H1 (cell line): Measurements from ENCODE around the gene TEKTIP1. TPM values are rescaled to one million over a fixed set of nuclear protein-coding genes. Genes with fewer than 3 reads are reported as not detected.

ENCODE experiments used
- CTCF ChIA-PET: fragments of 300-600 bp; sonication (Branson Sonifier 250); formaldehyde crosslinking; loops from one replicate; lab custom pipeline; 2021; ENCODE audit not compliant: partially characterized antibody; lab: Charles Lee
- POLR2A ChIA-PET: fragments of 300-600 bp; sonication (Branson Sonifier 250); formaldehyde crosslinking; loops from one replicate; lab custom pipeline; 2021; ENCODE audit warnings: inconsistent platforms; ENCODE audit not compliant: partially characterized antibody; lab: Charles Lee
- DNase-seq, 2 experiments: peaks; one replicate each; pipeline versions ENCODE4 v3.0.0 to v3.0.0-alpha.2; 2010 to 2022; ENCODE audit warnings: low spot score in 2 of 2, low read depth in 1 of 2, mixed read lengths in 1 of 2
- FAIRE-seq: peaks from 2 replicates; lab custom pipeline; 2011; peaks lifted over from hg19 to GRCh38; lab: Jason Lieb, UNC
- H2AFZ ChIP-seq: 2 replicates; pipeline ENCODE4 v1.8.1; 2012; ENCODE audit warnings: low read length, inconsistent platforms
- H2AK5ac ChIP-seq: 2 replicates; pipeline ENCODE4 v1.6.1; 2013; ENCODE audit warnings: low read depth, low read length
- H2BK120ac ChIP-seq: replicated peaks from 2 replicates; pipeline ENCODE3; 2013; ENCODE audit warnings: low read depth, low read length, inconsistent platforms
- H2BK12ac ChIP-seq: 2 replicates; pipeline ENCODE4 v1.6.1; 2013; ENCODE audit warnings: low read depth, low read length
- H2BK15ac ChIP-seq: 2 replicates; pipeline ENCODE4 v1.6.1; 2013; ENCODE audit warnings: low read length
- H2BK20ac ChIP-seq: 2 replicates; pipeline ENCODE4 v1.6.1; 2013; ENCODE audit warnings: low read length
- H2BK5ac ChIP-seq: 2 replicates; pipeline ENCODE4 v1.6.1; 2013; ENCODE audit warnings: low read depth, low read length
- H3K14ac ChIP-seq: 2 replicates; pipeline ENCODE4 v1.6.1; 2013; ENCODE audit warnings: inconsistent platforms; ENCODE audit not compliant: insufficient read length
- H3K18ac ChIP-seq: 2 replicates; pipeline ENCODE4 v1.6.1; 2013; ENCODE audit warnings: low read length; ENCODE audit errors: extremely low read depth
- H3K23ac ChIP-seq: 2 replicates; pipeline ENCODE4 v1.6.1; 2013; ENCODE audit warnings: inconsistent platforms; ENCODE audit not compliant: insufficient read length
- H3K23me2 ChIP-seq: 2 replicates; pipeline ENCODE4 v1.6.1; 2013; ENCODE audit warnings: low read depth, low read length
- H3K27ac ChIP-seq: 2 replicates; pipeline ENCODE4 v1.6.1; 2011; ENCODE audit warnings: low read depth, low read length, inconsistent platforms
- H3K27me3 ChIP-seq, 4 experiments: replicated peaks in 1 of 4; 1 replicate in 1 of 4; 2 replicates in 3 of 4; pipeline versions ENCODE4 v1.6.1 to v1.8.1; 2011 to 2013; ENCODE audit warnings: low read length in 3 of 4, mild to moderate bottlenecking in 3 of 4, inconsistent platforms in 2 of 4, mixed read lengths in 2 of 4, moderate library complexity in 1 of 4; ENCODE audit not compliant: control insufficient read depth in 3 of 4, insufficient read depth in 3 of 4; ENCODE audit errors: extremely low read depth in 1 of 4
- H3K36me3 ChIP-seq, 4 experiments: 2 replicates each; pipeline versions ENCODE4 v1.6.1 to v1.8.1; 2011 to 2013; ENCODE audit warnings: mild to moderate bottlenecking in 4 of 4, low read length in 3 of 4, moderate library complexity in 2 of 4, control low read depth in 1 of 4, inconsistent platforms in 1 of 4; ENCODE audit not compliant: insufficient read depth in 4 of 4, control insufficient read depth in 2 of 4
- H3K4ac ChIP-seq: replicated peaks from 2 replicates; pipeline ENCODE3; 2013; ENCODE audit warnings: low read length, low read depth, mixed read lengths, inconsistent platforms; ENCODE audit not compliant: insufficient read length
- H3K4me1 ChIP-seq, 4 experiments: replicated peaks in 1 of 4; 1 replicate in 1 of 4; 2 replicates in 3 of 4; pipeline versions ENCODE4 v1.6.1 to v1.8.1; 2011 to 2013; ENCODE audit warnings: low read length in 3 of 4, inconsistent platforms in 2 of 4, mixed read lengths in 1 of 4; ENCODE audit not compliant: insufficient read depth in 4 of 4, control insufficient read depth in 3 of 4
- H3K4me2 ChIP-seq, 2 experiments: 2 replicates each; pipeline versions ENCODE4 v1.6.1 to v1.8.1; 2011 to 2013; ENCODE audit warnings: low read depth in 2 of 2, low read length in 2 of 2, control low read depth in 1 of 2, inconsistent platforms in 1 of 2, mild to moderate bottlenecking in 1 of 2; ENCODE audit not compliant: insufficient read depth in 1 of 2
- H3K4me3 ChIP-seq, 4 experiments: fragments of 200-600, 300-600 bp in 1 of 4; sonication (generic), shearing (Covaris generic), sonication (Bioruptor Twin) in 1 of 4; 2 replicates each; pipeline versions ENCODE4 v1.5.1 to v1.8.1; 2011 to 2016; ENCODE audit warnings: low read length in 4 of 4, low read depth in 3 of 4, control low read depth in 2 of 4, inconsistent platforms in 2 of 4, mild to moderate bottlenecking in 2 of 4, mixed read lengths in 1 of 4, moderate library complexity in 1 of 4; ENCODE audit not compliant: insufficient read depth in 2 of 4; ENCODE audit errors: extremely low read depth in 1 of 4
- H3K56ac ChIP-seq: replicated peaks from 2 replicates; pipeline ENCODE3; 2013; ENCODE audit warnings: low read depth, mild to moderate bottlenecking, mixed read lengths, low read length, inconsistent platforms; ENCODE audit not compliant: insufficient read length
- H3K79me1 ChIP-seq: 2 replicates; pipeline ENCODE4 v1.6.1; 2013; ENCODE audit warnings: low read depth, low read length, control low read depth
- H3K79me2 ChIP-seq, 2 experiments: 2 replicates each; pipeline versions ENCODE4 v1.6.1 to v1.8.1; 2012 to 2013; ENCODE audit warnings: low read length in 2 of 2, mild to moderate bottlenecking in 2 of 2, inconsistent platforms in 1 of 2; ENCODE audit not compliant: insufficient read depth in 2 of 2, control insufficient read depth in 1 of 2
- H3K9ac ChIP-seq, 4 experiments: replicated peaks in 1 of 4; 1 replicate in 1 of 4; 2 replicates in 3 of 4; pipeline versions ENCODE4 v1.6.1 to v1.8.1; 2011 to 2013; ENCODE audit warnings: low read depth in 3 of 4, low read length in 3 of 4, control low read depth in 2 of 4, mild to moderate bottlenecking in 2 of 4, moderate library complexity in 2 of 4, inconsistent platforms in 1 of 4; ENCODE audit errors: extremely low read depth in 1 of 4
- H3K9me3 ChIP-seq, 2 experiments: 2 replicates each; pipeline versions ENCODE4 v1.6.1 to v1.8.1; 2012 to 2013; ENCODE audit warnings: mild to moderate bottlenecking in 2 of 2, moderate library complexity in 2 of 2, control low read depth in 1 of 2, inconsistent platforms in 1 of 2, low read depth in 1 of 2, low read length in 1 of 2, mixed read lengths in 1 of 2; ENCODE audit not compliant: insufficient read depth in 2 of 2
- H4K20me1 ChIP-seq, 2 experiments: replicated peaks in 1 of 2; 2 replicates each; pipeline versions ENCODE3 to v1.8.1; 2011 to 2013; ENCODE audit warnings: inconsistent platforms in 2 of 2, low read length in 2 of 2, mild to moderate bottlenecking in 1 of 2; ENCODE audit not compliant: insufficient read depth in 2 of 2, control insufficient read depth in 1 of 2
- H4K5ac ChIP-seq: 2 replicates; pipeline ENCODE4 v1.6.1; 2013; ENCODE audit warnings: low read length, low read depth, mixed read lengths, inconsistent platforms; ENCODE audit not compliant: insufficient read length
- H4K8ac ChIP-seq: 2 replicates; pipeline ENCODE4 v1.8.0; 2013; ENCODE audit warnings: mild to moderate bottlenecking, moderate library complexity, low read length, inconsistent platforms; ENCODE audit not compliant: insufficient read depth; ENCODE audit errors: extremely low read depth
- H4K91ac ChIP-seq: replicated peaks from 2 replicates; pipeline ENCODE3; 2013; ENCODE audit warnings: low read length, mixed read lengths, inconsistent platforms; ENCODE audit not compliant: insufficient read length
- CBX8 ChIP-seq: fragments of 300-800, 300-1000 bp; sonication (generic); IDR thresholded peaks from 2 replicates; pipeline ENCODE4 v1.7.1; 2016; ENCODE audit warnings: low read depth, low read length, borderline replicate concordance
- CHD2 ChIP-seq: IDR thresholded peaks from 2 replicates; pipeline ENCODE4 v1.6.1; 2012; ENCODE audit warnings: low read length, improper control_type of control experiment
- HDAC2 ChIP-seq, 2 experiments: fragments of 300-600 bp in 1 of 2; sonication (generic) in 1 of 2; IDR thresholded peaks; 2 replicates each; pipeline ENCODE4 v1.6.1; 2011 to 2012; ENCODE audit warnings: low read depth in 2 of 2, low read length in 2 of 2, mild to moderate bottlenecking in 2 of 2, moderate library complexity in 2 of 2, borderline replicate concordance in 1 of 2, inconsistent platforms in 1 of 2
- KDM1A ChIP-seq: fragments of 200-600, 300-600 bp; sonication (generic); IDR thresholded peaks from 2 replicates; pipeline ENCODE4 v1.7.1; 2016; ENCODE audit warnings: mild to moderate bottlenecking, low read length, borderline replicate concordance
- KDM4A ChIP-seq: IDR thresholded peaks from one replicate; pipeline ENCODE4 v1.7.1; 2012; ENCODE audit warnings: low read depth, mild to moderate bottlenecking, moderate library complexity, low read length, inconsistent platforms; ENCODE audit not compliant: severe bottlenecking
- PHF8 ChIP-seq: fragments of 200-600 bp; sonication (generic); conservative IDR thresholded peaks from 2 replicates; pipeline ENCODE4 v1.7.1; 2012; ENCODE audit warnings: low read depth, mild to moderate bottlenecking, inconsistent platforms, low read length, moderate library complexity
- RNF2 ChIP-seq: fragments of 200-900, 300-1000 bp; sonication (generic); IDR thresholded peaks from 2 replicates; pipeline ENCODE4 v1.7.1; 2016; ENCODE audit warnings: borderline replicate concordance, low read depth, mild to moderate bottlenecking, antibody characterized with exemption, low read length; ENCODE audit not compliant: poor library complexity, severe bottlenecking; ENCODE audit errors: missing control alignments
- SP1 ChIP-seq: IDR thresholded peaks from 2 replicates; pipeline ENCODE4 v1.6.1; 2011; ENCODE audit warnings: low read depth, low read length
- SP2 ChIP-seq: IDR thresholded peaks from 2 replicates; pipeline ENCODE4 v1.6.1; 2012; ENCODE audit warnings: mild to moderate bottlenecking, low read length, inconsistent platforms
- SRF ChIP-seq: IDR thresholded peaks from 2 replicates; pipeline ENCODE4 v1.6.1; 2011; ENCODE audit warnings: mild to moderate bottlenecking, low read depth, low read length, moderate library complexity
- TCF12 ChIP-seq: IDR thresholded peaks from 2 replicates; pipeline ENCODE4 v1.6.1; 2011; ENCODE audit warnings: low read depth, mild to moderate bottlenecking, low read length
- TEAD4 ChIP-seq: IDR thresholded peaks from 2 replicates; pipeline ENCODE4 v1.6.1; 2012; ENCODE audit warnings: low read depth, low read length, inconsistent platforms, mixed read lengths
- YY1 ChIP-seq: IDR thresholded peaks from 2 replicates; pipeline ENCODE4 v1.6.1; 2011; ENCODE audit warnings: low read depth, mild to moderate bottlenecking, low read length
- WGBS, 2 experiments: shearing (Covaris generic) in 1 of 2; methylation state at CpG; one replicate each; pipeline versions ENCODE4 v1.1.6 to v1.1.7; 2013 to 2015; ENCODE audit warnings: low lambda C conversion rate in 2 of 2, mixed read lengths in 2 of 2, inconsistent platforms in 1 of 2, low coverage in 1 of 2, missing lambda C conversion rate in 1 of 2; ENCODE audit not compliant: insufficient replicate concordance in 2 of 2, insufficient coverage in 1 of 2, insufficient read length in 1 of 2; ENCODE audit errors: extremely low coverage in 1 of 2, missing lambda C conversion rate in 1 of 2; 5-methylcytosine and 5-hydroxymethylcytosine counted together
- polyA plus RNA-seq, 7 experiments: library from polyadenylated mRNA; depleted of rRNA in 3 of 7; stranded (reverse) in 5 of 7; unstranded in 2 of 7; fragments of >200 nt in 5 of 7; fragments of 200-250 nt in 2 of 7; gene quantifications; 1 replicate in 5 of 7; 2 replicates in 1 of 7; 4 replicates in 1 of 7; pipeline versions ENCODE4 v1.2.1 to v1.2.3, GENCODE V29; 2011 to 2013; ENCODE audit warnings: missing spikeins in 2 of 7, mixed read lengths in 2 of 7
- total RNA-seq: library from RNA; stranded (reverse); fragmentation: NEBNext Ultra II Directional; extraction: Animal tissue kit (Norgen Biotek cat#: 25700); gene quantifications from 2 replicates; pipeline ENCODE4 v1.2.1, GENCODE V29; 2021

TEKTIP1 gene
- total and polyA plus RNA-seq, 2 of the 8 experiments (the other 6 are each of a cell fraction or from before 2014, with no cell fraction given) = 1.1 TPM; not detected in 1

DNA sequence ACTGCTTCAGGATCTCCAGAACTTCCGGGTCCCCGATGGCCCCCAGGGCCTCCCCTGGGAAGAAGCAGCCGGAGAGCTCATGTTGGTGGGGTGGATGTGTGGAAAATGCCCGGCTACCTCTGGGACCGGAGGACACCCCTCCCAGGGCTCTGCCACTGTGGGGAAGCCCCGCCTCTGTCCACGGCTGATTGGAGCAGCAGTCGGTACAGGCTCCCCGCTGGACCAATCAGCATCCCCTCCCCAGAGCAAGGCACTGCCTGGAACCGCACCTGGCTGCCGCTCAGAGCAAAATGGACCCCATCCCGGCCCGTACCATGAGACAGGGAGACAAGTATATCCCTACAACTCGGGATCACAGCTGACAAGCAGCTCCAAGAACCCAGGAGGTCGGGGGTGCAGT lies 44.9 kb upstream of the TEKTIP1 start:
- no peak overlapping the region for H3K4me3 ChIP-seq
- DNase-seq = peak in 1 of 2 experiments; percentile 88
- no peaks in the 10 kb centered on the region for H3K4me1 ChIP-seq
- peaks cover 1 to 8% of the 10 kb centered on the region in 2 experiments for H4K20me1 ChIP-seq
- no peak overlapping the region for H2BK15ac ChIP-seq
- H4K8ac ChIP-seq = no peak overlapping the region
- H2BK120ac ChIP-seq = no peak overlapping the region
- peaks cover 0 to 17% of the 10 kb centered on the region in 2 experiments; a peak in 2 of 4 replicates for H3K79me2 ChIP-seq
- peaks cover 4 to 30% (median 16%) of the 10 kb centered on the region in 4 experiments; a peak in 7 of 8 replicates for H3K36me3 ChIP-seq
- H3K4me2 ChIP-seq = no peak overlapping the region
- H3K14ac ChIP-seq = no peak overlapping the region
- no peak for FAIRE-seq
- H3K27me3 ChIP-seq = no peaks in the 10 kb centered on the region
- no peak overlapping the region for H2BK5ac ChIP-seq
- no peak overlapping the region for H2AFZ ChIP-seq
- H4K91ac ChIP-seq = no peak overlapping the region
- H2BK12ac ChIP-seq = no peak overlapping the region
- H3K9ac ChIP-seq = no peak overlapping the region
- H3K79me1 ChIP-seq = no peaks in the 10 kb centered on the region; the same call in none of the 2 replicates
- H3K18ac ChIP-seq = no peak overlapping the region
- no peak overlapping the region for H2BK20ac ChIP-seq
- H2AK5ac ChIP-seq = no peak overlapping the region
- no peak overlapping the region for H4K5ac ChIP-seq
- H3K9me3 ChIP-seq = no peaks in the 10 kb centered on the region
- no peak overlapping the region for H3K56ac ChIP-seq
- H3K23me2 ChIP-seq = no peaks in the 10 kb centered on the region; the same call in 1 of the 2 replicates
- ChIA-PET POLR2A (interaction anchor here (0.7 to 2.2 kb wide), 6 partner anchors 8 to 203 kb away, joined by 3 to 10 read pairs (median 7); partner anchors contain the start of gene SMIM44), CTCF (interaction anchor here (1.1 to 2.5 kb wide), 2 partner anchors 10 to 21 kb away, joined by 3 to 30 read pairs; partner anchors contain the start of gene SMIM44)
- H3K23ac ChIP-seq = no peak overlapping the region
- no peak overlapping the region; the same call in 1 of the 2 replicates for H3K27ac ChIP-seq
- WGBS, 2 experiments = 84% methylated on average over 15 of the region's 15 CpGs; no CpG with 5 or more reads in 1 of the 2 experiments
- H3K4ac ChIP-seq = no peak overlapping the region
- TF ChIP-seq PHF8 (no peak), CHD2 (peak; percentile 87), KDM4A (no peak), TCF12 (no peak), SRF (no peak), SP2 (peak; percentile 62), SP1 (peak; percentile 97), YY1 (peak; percentile 59; the same call in 1 of the 2 replicates), CBX8 (no peak), TEAD4 (no peak), RNF2 (no peak), HDAC2 (IDR thresholded peaks at IDR 0.05; ENCODE audit: borderline replicate concordance in 1 of 2, low read depth in 2 of 2, low read length in 2 of 2) (no peak), KDM1A (no peak)
